DND-41 (cell line): ENCODE measurements around the gene COL4A2.

Experiments
- ATAC-seq: fragments of 200-7000 bp; cut with Tn5 transposase; 3 replicates; pipeline ENCODE4 v1.9.1; 2021; ENCODE audit warnings: low read depth; ENCODE audit not compliant: insufficient read depth
- DNase-seq: peaks from one replicate; pipeline ENCODE4 v3.0.0-alpha.2; 2020
- H2AFZ ChIP-seq: 2 replicates; pipeline ENCODE4 v1.6.0; 2012; ENCODE audit warnings: low read depth, low read length
- H3K27ac ChIP-seq: 2 replicates; pipeline ENCODE4 v1.5.1; 2012; ENCODE audit warnings: low read length, inconsistent platforms
- H3K27me3 ChIP-seq: fragments of 200-600 bp; sonication (generic); 2 replicates; pipeline ENCODE4 v1.6.0; 2012; ENCODE audit warnings: low read length, mild to moderate bottlenecking, inconsistent platforms; ENCODE audit not compliant: insufficient read depth, poor library complexity
- H3K36me3 ChIP-seq: 2 replicates; pipeline ENCODE4 v1.5.1; 2012; ENCODE audit warnings: low read length, inconsistent platforms; ENCODE audit not compliant: insufficient read depth
- H3K4me1 ChIP-seq: 2 replicates; pipeline ENCODE4 v1.5.1; 2012; ENCODE audit warnings: mild to moderate bottlenecking, low read length; ENCODE audit not compliant: insufficient read depth
- H3K4me2 ChIP-seq: 2 replicates; pipeline ENCODE4 v1.6.0; 2012; ENCODE audit warnings: mild to moderate bottlenecking, moderate library complexity, low read length, inconsistent platforms; ENCODE audit not compliant: insufficient read depth
- H3K4me3 ChIP-seq, 2 experiments: fragments of 200-600 bp in 1 of 2; shearing (Covaris generic) in 1 of 2; 2 replicates each; pipeline ENCODE4 v1.5.1; 2012 to 2016; ENCODE audit warnings: inconsistent platforms in 2 of 2, low read length in 2 of 2, mild to moderate bottlenecking in 2 of 2, low read depth in 1 of 2, moderate library complexity in 1 of 2
- H3K79me2 ChIP-seq: 2 replicates; pipeline ENCODE4 v1.6.0; 2012; ENCODE audit warnings: low read length, inconsistent platforms; ENCODE audit not compliant: insufficient read depth
- H3K9ac ChIP-seq: 2 replicates; pipeline ENCODE4 v1.6.0; 2012; ENCODE audit warnings: low read depth, mild to moderate bottlenecking, inconsistent platforms, low read length, moderate library complexity
- H3K9me3 ChIP-seq: 2 replicates; pipeline ENCODE4 v1.5.1; 2012; ENCODE audit warnings: low read length, moderate library complexity, mild to moderate bottlenecking, inconsistent platforms; ENCODE audit not compliant: insufficient read depth, severe bottlenecking
- H4K20me1 ChIP-seq: 2 replicates; pipeline ENCODE4 v1.6.0; 2012; ENCODE audit warnings: low read length; ENCODE audit not compliant: insufficient read depth
- EZH2 ChIP-seq: IDR thresholded peaks from 3 replicates; pipeline ENCODE4 v1.6.1; 2012; ENCODE audit warnings: borderline replicate concordance, low read depth, mild to moderate bottlenecking, moderate library complexity, low read length, inconsistent platforms; ENCODE audit not compliant: severe bottlenecking
- TF ChIP-seq, protein P1 (sequence below): IDR thresholded peaks from 2 replicates; pipeline ENCODE4 v1.5.1; 2012; ENCODE audit warnings: borderline replicate concordance, low read length, moderate library complexity, mild to moderate bottlenecking; ENCODE audit not compliant: poor library complexity, severe bottlenecking; ENCODE audit errors: extremely low read depth

The COL4A2 gene

DNA sequence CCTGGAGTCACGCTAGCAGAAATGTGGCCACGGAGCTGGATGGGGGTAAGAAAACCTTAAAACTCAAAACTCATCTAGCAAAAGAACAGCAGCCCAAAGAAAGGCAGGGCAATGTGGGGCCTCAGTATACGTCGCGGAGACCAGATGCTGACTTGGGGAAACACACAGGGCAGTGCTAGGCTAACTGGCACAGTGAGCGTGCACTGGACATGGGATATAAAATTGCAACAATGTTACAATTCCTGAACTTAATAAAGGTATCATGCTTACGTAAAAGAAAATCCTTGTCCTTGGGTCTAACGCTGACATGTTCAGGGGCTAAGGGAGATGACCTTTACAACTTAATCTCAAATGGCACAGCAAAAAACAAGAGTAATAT, 40.7 kb upstream of the COL4A2 start:
- H3K79me2 ChIP-seq, result no peaks in the 10 kb centered on the region
- H3K4me2 ChIP-seq, result no peak overlapping the region
- peaks cover 6% of the 10 kb centered on the region for H4K20me1 ChIP-seq
- no peak overlapping the region for H2AFZ ChIP-seq
- H3K4me3 ChIP-seq, result no peak overlapping the region
- ATAC-seq, result no peak
- H3K4me1 ChIP-seq, result no peaks in the 10 kb centered on the region
- TF ChIP-seq EZH2, result no peak
- TF ChIP-seq, protein P1, sequence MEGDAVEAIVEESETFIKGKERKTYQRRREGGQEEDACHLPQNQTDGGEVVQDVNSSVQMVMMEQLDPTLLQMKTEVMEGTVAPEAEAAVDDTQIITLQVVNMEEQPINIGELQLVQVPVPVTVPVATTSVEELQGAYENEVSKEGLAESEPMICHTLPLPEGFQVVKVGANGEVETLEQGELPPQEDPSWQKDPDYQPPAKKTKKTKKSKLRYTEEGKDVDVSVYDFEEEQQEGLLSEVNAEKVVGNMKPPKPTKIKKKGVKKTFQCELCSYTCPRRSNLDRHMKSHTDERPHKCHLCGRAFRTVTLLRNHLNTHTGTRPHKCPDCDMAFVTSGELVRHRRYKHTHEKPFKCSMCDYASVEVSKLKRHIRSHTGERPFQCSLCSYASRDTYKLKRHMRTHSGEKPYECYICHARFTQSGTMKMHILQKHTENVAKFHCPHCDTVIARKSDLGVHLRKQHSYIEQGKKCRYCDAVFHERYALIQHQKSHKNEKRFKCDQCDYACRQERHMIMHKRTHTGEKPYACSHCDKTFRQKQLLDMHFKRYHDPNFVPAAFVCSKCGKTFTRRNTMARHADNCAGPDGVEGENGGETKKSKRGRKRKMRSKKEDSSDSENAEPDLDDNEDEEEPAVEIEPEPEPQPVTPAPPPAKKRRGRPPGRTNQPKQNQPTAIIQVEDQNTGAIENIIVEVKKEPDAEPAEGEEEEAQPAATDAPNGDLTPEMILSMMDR, result no peak
- H3K36me3 ChIP-seq, result no peaks in the 10 kb centered on the region
- H3K27ac ChIP-seq, result no peak overlapping the region
- DNase-seq, result no peak
- no peak overlapping the region for H3K9ac ChIP-seq
- peaks cover 64% of the 10 kb centered on the region for H3K27me3 ChIP-seq
- H3K9me3 ChIP-seq, result no peaks in the 10 kb centered on the region

- DNase-seq, result no peak
- H3K4me3 ChIP-seq, result no peak overlapping the region
Observed at GRCh38 chr13:110266983-110267382, 40.1 kb upstream of the COL4A2 start.

DNA sequence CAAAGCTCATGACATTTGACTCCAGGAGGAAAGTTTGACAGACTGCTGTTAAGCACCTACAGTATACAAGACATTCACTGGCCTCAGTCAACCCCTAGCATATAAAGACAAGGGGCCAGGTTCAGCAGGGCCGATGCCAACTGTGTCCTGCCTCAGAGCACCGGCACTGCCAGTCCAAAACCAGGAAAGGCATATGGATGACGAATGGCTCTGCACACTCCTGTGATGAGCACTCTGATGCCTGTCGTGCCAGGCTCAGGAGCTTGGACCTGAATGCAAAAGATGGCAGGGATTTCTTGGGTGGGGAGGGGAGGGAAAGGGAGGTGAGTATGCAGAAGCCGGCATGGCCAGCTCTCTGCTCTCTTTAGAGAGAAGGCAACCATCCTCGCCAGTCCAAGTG, 39.0 kb upstream of the COL4A2 start:
- no peak overlapping the region for H2AFZ ChIP-seq
- no peak overlapping the region for H3K27ac ChIP-seq
- TF ChIP-seq, protein P1, result no peak
- no peak for TF ChIP-seq EZH2
- peaks cover 6% of the 10 kb centered on the region for H4K20me1 ChIP-seq
- H3K4me2 ChIP-seq, result no peak overlapping the region
- H3K9me3 ChIP-seq, result no peaks in the 10 kb centered on the region
- H3K4me1 ChIP-seq, result no peaks in the 10 kb centered on the region
- H3K36me3 ChIP-seq, result no peaks in the 10 kb centered on the region
- no peaks in the 10 kb centered on the region for H3K79me2 ChIP-seq
- H3K9ac ChIP-seq, result no peak overlapping the region
- H3K27me3 ChIP-seq, result peaks cover 61% of the 10 kb centered on the region
- no peak overlapping the region for H3K4me3 ChIP-seq
- no peak for DNase-seq
- ATAC-seq, result no peak

More at GRCh38 chr13:110266983-110267382, 40.1 kb upstream of the COL4A2 start:
- Histone ChIP-seq H3K27me3 (peaks cover 65% of the 10 kb centered on the region), H3K36me3 (no peaks in the 10 kb centered on the region), H4K20me1 (peaks cover 6% of the 10 kb centered on the region), H3K4me2 (no peak overlapping the region), H3K9me3 (no peaks in the 10 kb centered on the region), H3K79me2 (no peaks in the 10 kb centered on the region), H3K27ac (no peak overlapping the region), H3K4me1 (no peaks in the 10 kb centered on the region), H2AFZ (no peak overlapping the region), H3K9ac (no peak overlapping the region)
- TF ChIP-seq, protein P1, result no peak
- TF ChIP-seq EZH2, result no peak
- ATAC-seq, result no peak

GRCh38 chr13:110268576-110269185, 38.4 kb upstream of the COL4A2 start:
- Histone ChIP-seq H3K4me3 (no peak overlapping the region), H3K27ac (no peak overlapping the region), H3K9ac (no peak overlapping the region), H3K27me3 (peaks cover 61% of the 10 kb centered on the region), H3K79me2 (no peaks in the 10 kb centered on the region), H4K20me1 (peaks cover 6% of the 10 kb centered on the region), H3K4me1 (no peaks in the 10 kb centered on the region), H3K9me3 (no peaks in the 10 kb centered on the region), H3K36me3 (no peaks in the 10 kb centered on the region), H2AFZ (no peak overlapping the region), H3K4me2 (no peak overlapping the region)
- ATAC-seq, result no peak
- DNase-seq, result no peak
- TF ChIP-seq, protein P1, result no peak
- TF ChIP-seq EZH2, result no peak
